Measurements from ENCODE around the gene NINJ1.

Gene NINJ1

GRCh38 chr9:93087971-93088655 lies 45.9 kb downstream of the NINJ1 start:
- Histone ChIP-seq H3K79me2 (ENCODE audit: insufficient read depth, low read length) (no peaks in the 10 kb centered on the region), H2AFZ (ENCODE audit: low read depth, low read length, severe bottlenecking) (no peak overlapping the region), H4K20me1 (ENCODE audit: low read depth, low read length) (no peaks in the 10 kb centered on the region), H3K4me2 (ENCODE audit: low read depth, low read length, poor library complexity, severe bottlenecking) (no peak overlapping the region), H3K4me3 (ENCODE audit: insufficient read depth, low read length, poor library complexity, severe bottlenecking) (no peak overlapping the region), H3K9me3 (ENCODE audit: insufficient read depth, low read length) (no peaks in the 10 kb centered on the region), H3K9me2 (replicated peaks; ENCODE audit: insufficient read depth, low read length) (no peaks in the 10 kb centered on the region), H3K36me3 (ENCODE audit: low read length) (no peaks in the 10 kb centered on the region), H3K27ac (ENCODE audit: low read depth, low read length) (no peak overlapping the region), H3K9ac (ENCODE audit: low read length) (no peak overlapping the region), H3F3A (ENCODE audit: insufficient read depth) (no peaks in the 10 kb centered on the region; the same call in 1 of the 2 replicates), H3K27me3 (ENCODE audit: low read length) (no peaks in the 10 kb centered on the region)
- TF ChIP-seq EZH2phosphoT487 (conservative IDR thresholded peaks at IDR 0.05; ENCODE audit: low read length) (no peak), CTCF (IDR thresholded peaks at IDR 0.05; ENCODE audit: insufficient read depth, low read length, poor library complexity, severe bottlenecking) (no peak)

- H3K4me2 ChIP-seq (ENCODE audit: low read depth, low read length, poor library complexity, severe bottlenecking): no peak overlapping the region
- no peaks in the 10 kb centered on the region for H3F3A ChIP-seq (ENCODE audit: insufficient read depth)
- no peaks in the 10 kb centered on the region for H4K20me1 ChIP-seq (ENCODE audit: low read depth, low read length)
- no peak for TF ChIP-seq CTCF (IDR thresholded peaks at IDR 0.05; ENCODE audit: insufficient read depth, low read length, poor library complexity, severe bottlenecking)
- no peaks in the 10 kb centered on the region for H3K36me3 ChIP-seq (ENCODE audit: low read length)
- H3K79me2 ChIP-seq (ENCODE audit: insufficient read depth, low read length): no peaks in the 10 kb centered on the region
- H3K9ac ChIP-seq (ENCODE audit: low read length): no peak overlapping the region
- H3K27me3 ChIP-seq (ENCODE audit: low read length): no peaks in the 10 kb centered on the region
- H2AFZ ChIP-seq (ENCODE audit: low read depth, low read length, severe bottlenecking): no peak overlapping the region
- no peaks in the 10 kb centered on the region for H3K9me2 ChIP-seq (replicated peaks; ENCODE audit: insufficient read depth, low read length)
- H3K27ac ChIP-seq (ENCODE audit: low read depth, low read length): no peak overlapping the region
- H3K9me3 ChIP-seq (ENCODE audit: insufficient read depth, low read length): no peaks in the 10 kb centered on the region
- H3K4me3 ChIP-seq (ENCODE audit: insufficient read depth, low read length, poor library complexity, severe bottlenecking): no peak overlapping the region
These were observed 47.4 kb downstream of the NINJ1 start for GRCh38 chr9:93086447-93087224.

- H3K79me2 ChIP-seq (ENCODE audit: insufficient read depth, low read length): no peaks in the 10 kb centered on the region
- H3K9me3 ChIP-seq (ENCODE audit: insufficient read depth, low read length): no peaks in the 10 kb centered on the region
- H4K20me1 ChIP-seq (ENCODE audit: low read depth, low read length): no peaks in the 10 kb centered on the region
- H3F3A ChIP-seq (ENCODE audit: insufficient read depth): no peaks in the 10 kb centered on the region
- H3K36me3 ChIP-seq (ENCODE audit: low read length): no peaks in the 10 kb centered on the region
- H3K4me2 ChIP-seq (ENCODE audit: low read depth, low read length, poor library complexity, severe bottlenecking): no peak overlapping the region
- H3K9ac ChIP-seq (ENCODE audit: low read length): no peak overlapping the region
- no peak overlapping the region for H2AFZ ChIP-seq (ENCODE audit: low read depth, low read length, severe bottlenecking)
- no peak overlapping the region for H3K27ac ChIP-seq (ENCODE audit: low read depth, low read length)
- TF ChIP-seq EZH2phosphoT487 (conservative IDR thresholded peaks at IDR 0.05; ENCODE audit: low read length): no peak
- no peak for TF ChIP-seq CTCF (IDR thresholded peaks at IDR 0.05; ENCODE audit: insufficient read depth, low read length, poor library complexity, severe bottlenecking)
- H3K4me3 ChIP-seq (ENCODE audit: insufficient read depth, low read length, poor library complexity, severe bottlenecking): no peak overlapping the region
- H3K9me2 ChIP-seq (replicated peaks; ENCODE audit: insufficient read depth, low read length): no peaks in the 10 kb centered on the region
- H3K27me3 ChIP-seq (ENCODE audit: low read length): no peaks in the 10 kb centered on the region
These were observed 48.4 kb downstream of the NINJ1 start for GRCh38 chr9:93085676-93086075.

All from SU-DHL-6 (cell line).